ENCODE data around the gene RAB19.

RAB19 gene

DNA sequence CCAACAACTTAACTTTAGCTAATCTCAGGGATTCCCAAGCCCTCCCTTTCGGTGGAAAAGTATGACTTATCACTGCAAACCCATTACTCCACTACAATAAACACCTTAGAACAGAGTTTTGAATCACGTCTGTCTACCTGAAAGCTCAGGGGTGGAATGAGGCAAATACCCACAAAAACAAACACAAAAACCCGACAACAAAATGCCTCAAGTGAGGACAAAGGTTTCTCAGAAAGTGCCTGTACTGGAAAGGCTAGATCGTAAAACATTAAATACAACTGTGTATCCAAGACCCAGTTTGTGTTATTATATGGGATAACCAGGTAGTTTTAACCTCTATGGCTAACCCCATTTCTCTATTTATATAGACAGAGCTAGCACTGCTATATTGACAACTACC lies 49.4 kb downstream of the RAB19 start:
- in situ Hi-C loops (cut with HindIII; ENCODE audit: low sequenced_read_pairs): loop anchor here (5.0 kb wide), 1 partner anchor 84 kb away; no protein-coding TSS in a partner anchor

DNA sequence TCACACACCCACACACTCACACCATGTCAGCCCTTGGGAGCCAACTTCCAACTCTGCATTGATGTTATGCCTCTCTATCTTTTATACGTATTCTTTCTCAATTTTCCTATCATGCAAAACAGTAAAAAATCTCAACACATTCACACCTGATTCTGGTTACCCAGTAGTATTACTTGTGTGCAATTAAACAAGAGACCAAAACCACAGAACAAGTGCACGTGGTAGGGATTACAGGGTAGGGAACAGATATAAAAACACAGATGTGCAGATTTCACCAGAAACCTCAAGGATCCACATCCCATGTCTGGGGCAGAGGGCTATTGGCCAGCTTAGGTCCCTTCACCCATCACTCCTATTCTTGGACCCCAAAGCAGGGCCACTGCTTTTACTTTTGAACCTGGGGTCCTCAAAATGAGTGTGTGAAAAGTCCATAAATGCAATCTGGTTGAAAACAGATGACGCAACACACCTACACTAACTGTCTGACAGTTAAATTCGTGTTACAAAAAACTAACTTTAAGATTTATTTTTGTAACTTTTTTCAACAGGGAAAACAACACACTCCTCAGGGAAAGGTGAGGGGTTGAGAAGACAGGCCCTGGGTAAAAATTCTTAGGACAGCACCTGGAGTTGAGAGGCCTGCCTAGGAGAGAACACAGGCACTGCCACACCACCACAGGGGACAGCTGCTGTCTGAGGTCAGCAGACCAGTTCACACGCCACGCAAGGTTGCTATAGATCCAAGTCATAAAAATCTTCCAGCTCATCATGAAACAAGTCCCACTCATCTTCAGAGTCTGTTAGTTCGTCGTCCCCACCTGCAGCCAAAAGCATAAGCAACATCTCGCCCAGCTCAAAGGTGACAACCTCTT lies 50.2 kb downstream of the RAB19 start:
- in situ Hi-C loops (cut with HindIII; ENCODE audit: low sequenced_read_pairs): loop anchor here (5.0 kb wide), 1 partner anchor 83 kb away; no protein-coding TSS in a partner anchor

DNA sequence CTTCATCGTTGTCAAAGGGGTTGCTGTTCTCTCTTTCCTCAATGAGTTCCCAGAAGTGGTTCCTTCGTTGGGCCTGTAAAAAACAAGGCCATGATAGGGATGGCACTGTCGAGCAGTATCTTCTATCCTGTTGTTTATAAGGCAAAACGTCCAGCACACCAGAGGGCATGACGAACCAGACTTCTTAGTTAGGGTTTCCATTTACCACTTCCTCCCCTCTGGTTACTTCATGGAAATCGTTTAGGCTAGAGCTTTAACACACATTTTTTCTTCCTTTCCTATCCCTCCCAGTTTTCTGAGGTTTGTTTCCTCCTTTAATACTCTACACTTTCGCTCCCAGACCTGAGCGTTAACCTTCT lies 50.8 kb downstream of the RAB19 start:
- in situ Hi-C loops (cut with HindIII; ENCODE audit: low sequenced_read_pairs): loop anchor here (5.0 kb wide), 1 partner anchor 83 kb away; no protein-coding TSS in a partner anchor

- in situ Hi-C loops (cut with HindIII; ENCODE audit: low sequenced_read_pairs): no loop called here
Observed at GRCh38 chr7:140455743-140456142, 51.9 kb downstream of the RAB19 start.

- in situ Hi-C loops (cut with HindIII; ENCODE audit: low sequenced_read_pairs): no loop called here
Observed at GRCh38 chr7:140456551-140457051, 52.7 kb downstream of the RAB19 start.

DNA sequence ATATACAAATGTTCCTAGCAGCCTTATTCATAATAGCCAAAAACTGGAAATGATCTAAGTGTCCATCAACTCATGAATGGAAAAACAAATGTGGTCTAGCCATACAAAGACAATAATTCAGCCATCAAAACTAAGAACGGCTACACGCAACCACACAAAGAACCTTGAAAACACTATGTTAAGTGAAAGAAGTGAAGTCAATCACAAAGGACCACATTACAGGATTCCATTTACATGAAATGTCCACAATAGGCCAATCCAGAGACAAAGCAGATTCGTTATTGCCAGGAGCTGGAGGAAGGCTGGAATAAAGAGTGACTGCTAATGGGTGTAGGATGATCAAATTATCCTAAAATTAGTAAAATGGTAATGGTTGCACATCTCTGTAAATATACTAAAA lies 54.3 kb downstream of the RAB19 start:
- in situ Hi-C loops (cut with HindIII; ENCODE audit: low sequenced_read_pairs): no loop called here

DNA sequence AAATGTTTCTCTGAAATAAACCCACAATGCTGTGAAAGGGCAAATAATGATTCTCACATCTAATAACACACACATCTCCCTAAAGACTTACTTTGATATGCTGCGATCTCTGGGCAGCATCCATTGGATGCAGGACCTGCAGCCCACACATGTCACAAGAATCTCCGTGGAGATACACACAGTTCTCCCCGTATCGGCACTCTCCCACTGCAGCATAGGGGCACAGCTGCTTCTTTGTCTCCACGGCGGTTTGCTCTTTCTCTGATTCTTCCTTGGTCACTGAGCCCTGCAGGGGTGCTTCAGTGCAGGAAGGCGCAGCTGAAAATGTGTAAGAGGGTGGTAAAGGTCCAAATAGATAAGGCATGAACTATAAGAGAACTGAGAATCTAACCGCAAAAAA lies 55.1 kb downstream of the RAB19 start:
- in situ Hi-C loops (cut with HindIII; ENCODE audit: low sequenced_read_pairs): no loop called here

DNA sequence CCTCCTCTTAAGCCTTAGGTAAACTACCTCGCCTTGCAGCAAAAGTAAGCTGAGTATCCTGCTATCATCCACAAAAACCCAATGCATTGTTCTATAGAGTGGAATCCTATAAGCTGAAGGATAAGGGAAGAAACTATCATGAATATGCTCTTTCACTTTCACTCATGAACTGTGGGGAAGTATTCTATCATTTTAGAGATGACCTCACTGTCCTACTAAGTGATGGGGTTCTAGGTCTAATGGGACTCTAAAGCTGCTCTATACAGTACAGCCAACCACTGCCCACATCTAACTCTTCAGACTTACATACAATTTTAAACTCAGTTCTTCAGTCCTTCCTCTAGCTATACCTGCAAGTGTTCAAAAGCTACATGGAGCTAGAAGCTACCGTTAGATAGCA lies 59.3 kb downstream of the RAB19 start:
- in situ Hi-C loops (cut with HindIII; ENCODE audit: low sequenced_read_pairs): no loop called here

DNA sequence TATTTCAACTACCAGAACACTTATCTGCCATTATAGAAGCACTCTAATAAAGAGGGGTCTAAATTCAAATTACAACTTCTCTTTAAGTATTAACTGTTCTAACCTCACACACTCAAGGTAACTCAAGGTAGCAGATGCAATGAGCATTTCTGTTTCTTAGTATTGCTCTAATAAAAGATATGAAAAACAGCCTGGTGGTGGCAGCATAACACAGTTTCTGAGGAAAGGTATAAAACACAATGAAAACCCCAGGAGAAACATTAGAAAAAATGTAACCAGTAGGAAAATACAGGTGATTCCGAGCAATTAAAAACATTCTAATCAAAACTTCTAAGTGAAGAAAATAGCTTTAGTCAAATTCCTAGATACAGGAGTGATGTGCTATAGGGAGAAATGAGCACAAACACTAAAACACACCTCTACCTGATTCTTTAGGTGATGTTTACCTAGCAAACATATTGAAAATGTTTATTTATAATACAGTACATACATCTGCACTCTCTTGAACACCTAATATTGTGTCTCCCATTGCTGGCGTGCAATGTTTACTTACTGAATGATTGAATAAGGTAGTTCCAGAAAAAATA lies 72.0 kb downstream of the RAB19 start:
- in situ Hi-C loops (cut with HindIII; ENCODE audit: low sequenced_read_pairs): no loop called here

DNA sequence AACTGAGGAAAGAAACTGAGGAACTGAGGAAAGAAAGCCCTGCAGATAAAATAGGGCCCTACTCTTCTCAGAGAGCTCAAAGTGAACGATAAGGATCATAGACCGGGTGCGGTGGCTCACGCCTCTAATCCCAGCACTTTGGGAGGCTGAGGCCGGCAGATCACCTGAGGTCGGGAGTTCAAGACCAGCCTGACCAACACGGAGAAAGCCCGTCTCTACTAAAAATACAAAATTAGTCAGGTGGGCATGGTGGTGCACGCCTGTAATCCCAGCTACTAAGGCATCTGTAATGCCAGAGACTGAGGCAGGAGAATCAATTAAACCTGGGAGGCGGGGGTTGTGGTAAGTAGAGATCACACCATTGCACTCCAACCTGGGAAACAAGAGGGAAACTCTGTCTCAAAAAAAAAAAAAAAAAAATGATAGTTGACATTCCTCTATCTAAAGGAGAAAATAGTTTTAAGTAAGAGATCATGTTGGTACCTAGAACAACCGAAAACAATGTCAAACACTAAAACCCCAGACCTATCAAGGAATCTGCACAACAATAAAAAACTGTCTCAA lies 72.9 kb downstream of the RAB19 start:
- in situ Hi-C loops (cut with HindIII; ENCODE audit: low sequenced_read_pairs): no loop called here

Measured in endothelial cell of hepatic sinusoid (primary cell).